K562 (cell line): ENCODE data around the gene SMG7. TPM values are rescaled to one million over a fixed set of nuclear protein-coding genes. Genes with fewer than 3 reads are reported as not detected.
A peak's percentile ranks its signal among the peaks of the same experiment; 100 is the strongest.

Experiments used
- ATAC-seq: fragments of 200-7000 bp; cut with Tn5 transposase; 3 replicates; pipeline ENCODE4 v1.9.1; 2020; ENCODE audit warnings: moderate library complexity
- BruUV-seq: library from RNA; stranded (reverse); fragments of 400-500 nt; replicated peaks from 2 replicates; lab custom pipeline; 2021; lab: Mats Ljungman, UMichigan
- CTCF ChIA-PET: fragments of 300-600 bp; formaldehyde crosslinking; extraction: SDS; loops from one replicate; lab custom pipeline; 2021; ENCODE audit warnings: low intra/inter-chr PET ratio; lab: Yijun Ruan, JAX
- POLR2A ChIA-PET: fragments of 300-600, 350-650 bp; sonication (Branson Sonifier 250); formaldehyde crosslinking; extraction: SDS; loops from one replicate; lab custom pipeline; 2021; ENCODE audit warnings: antibody characterized with exemption, inconsistent platforms; lab: Yijun Ruan, JAX
- DNase-seq, 4 experiments: peaks; one replicate each; pipeline versions ENCODE4 v3.0.0 to v3.0.0-alpha.2; 2011 to 2018; ENCODE audit warnings: low spot score in 3 of 4, mixed read lengths in 3 of 4; ENCODE audit errors: extremely low read depth in 1 of 4
- FAIRE-seq: peaks from 2 replicates; lab custom pipeline; 2011; peaks lifted over from hg19 to GRCh38; lab: Jason Lieb, UNC
- H2AFZ ChIP-seq: 2 replicates; pipeline ENCODE4 v1.6.0; 2011; ENCODE audit warnings: low read depth, low read length, control low read depth, inconsistent platforms
- H3K27ac ChIP-seq: fragments of 200-600 bp; 3 replicates; pipeline ENCODE4 v1.8.0; 2011; ENCODE audit warnings: low read depth, mild to moderate bottlenecking, control low read depth, inconsistent platforms, low read length, moderate library complexity, mixed read lengths; ENCODE audit errors: extremely low read depth
- H3K27me3 ChIP-seq, 2 experiments: fragments of 300-600 bp in 1 of 2; 2 replicates in 1 of 2; 3 replicates in 1 of 2; pipeline versions ENCODE4 v1.6.0 to v1.8.0; 2011; ENCODE audit warnings: inconsistent platforms in 2 of 2, low read length in 2 of 2, mild to moderate bottlenecking in 1 of 2, mixed read lengths in 1 of 2, moderate library complexity in 1 of 2; ENCODE audit not compliant: control insufficient read depth in 2 of 2, insufficient read depth in 2 of 2
- H3K36me3 ChIP-seq: fragments of 300-600 bp; 3 replicates; pipeline ENCODE4 v1.8.0; 2011; ENCODE audit warnings: mild to moderate bottlenecking, low read length, inconsistent platforms; ENCODE audit not compliant: control insufficient read depth, insufficient read depth
- H3K4me1 ChIP-seq, 2 experiments: fragments of 200-600 bp in 1 of 2; replicated peaks in 1 of 2; 2 replicates in 1 of 2; 3 replicates in 1 of 2; pipeline versions ENCODE4 v1.5.1 to v1.8.0; 2011; ENCODE audit warnings: inconsistent platforms in 2 of 2, low read length in 2 of 2, mild to moderate bottlenecking in 1 of 2, mixed read lengths in 1 of 2, moderate library complexity in 1 of 2; ENCODE audit not compliant: control insufficient read depth in 2 of 2, insufficient read depth in 2 of 2
- H3K4me2 ChIP-seq: 2 replicates; pipeline ENCODE4 v1.6.1; 2011; ENCODE audit warnings: low read length, control low read depth, inconsistent platforms, mixed read lengths; ENCODE audit not compliant: insufficient read depth
- H3K4me3 ChIP-seq: fragments of 200-600 bp; sonication (generic), shearing (Covaris generic); 2 replicates; pipeline ENCODE4 v1.5.1; 2016; ENCODE audit warnings: control low read depth, inconsistent platforms
- H3K79me2 ChIP-seq: fragments of 200-600 bp; 3 replicates; pipeline ENCODE4 v1.8.0; 2011; ENCODE audit warnings: low read length, inconsistent platforms; ENCODE audit not compliant: control insufficient read depth, insufficient read depth
- H3K9ac ChIP-seq, 2 experiments: 2 replicates each; pipeline versions ENCODE4 v1.6.0 to v1.6.1; 2011; ENCODE audit warnings: low read depth in 2 of 2, low read length in 2 of 2, control low read depth in 1 of 2, inconsistent platforms in 1 of 2, mild to moderate bottlenecking in 1 of 2, mixed read lengths in 1 of 2; ENCODE audit not compliant: insufficient read depth in 1 of 2
- H3K9me1 ChIP-seq: one replicate; pipeline ENCODE4 v1.6.0; 2011; ENCODE audit warnings: inconsistent platforms, mild to moderate bottlenecking, low read length, moderate library complexity; ENCODE audit not compliant: control insufficient read depth, insufficient read depth
- H3K9me3 ChIP-seq: replicated peaks from 2 replicates; pipeline ENCODE4 v1.5.1; 2011; ENCODE audit warnings: low read depth, low read length, inconsistent platforms; ENCODE audit not compliant: control insufficient read depth, insufficient read depth
- H4K20me1 ChIP-seq: replicated peaks from 2 replicates; pipeline ENCODE4 v1.6.1; 2011; ENCODE audit warnings: low read length, inconsistent platforms, mixed read lengths; ENCODE audit not compliant: control insufficient read depth, insufficient read depth
- CREB1 ChIP-seq, 2 experiments: sonication (generic) in 1 of 2; formaldehyde crosslinking in 1 of 2; IDR thresholded peaks; 2 replicates each; pipeline versions ENCODE4 v1.6.1 to v1.8.0; 2012 to 2022; ENCODE audit warnings: inconsistent platforms in 1 of 2, mild to moderate bottlenecking in 1 of 2, missing genetic modification reagents in 1 of 2, moderate library complexity in 1 of 2
- CSDE1 ChIP-seq, 2 experiments: fragments of 450-650 bp; IDR thresholded peaks; 2 replicates each; pipeline ENCODE4 v1.6.1; 2016; ENCODE audit warnings: mild to moderate bottlenecking in 1 of 2
- ELF2 ChIP-seq: fragments of 250-450 bp; sonication (Bioruptor Pico); IDR thresholded peaks from 2 replicates; pipeline ENCODE4 v1.5.0; 2021; ENCODE audit warnings: mild to moderate bottlenecking
- FOS ChIP-seq: IDR thresholded peaks from 3 replicates; pipeline ENCODE4 v1.6.1; 2011; ENCODE audit not compliant: insufficient read length; ENCODE audit errors: extremely low read depth
- MAFK ChIP-seq: IDR thresholded peaks from 2 replicates; pipeline ENCODE4 v1.6.1; 2011; ENCODE audit warnings: low read length, improper control_type of control experiment
- OTX1 ChIP-seq: fragments of 450-650 bp; formaldehyde crosslinking; IDR thresholded peaks from 2 replicates; pipeline ENCODE4 v1.4.0; 2022; ENCODE audit warnings: mild to moderate bottlenecking
- PHB2 ChIP-seq: fragments of 450-650 bp; IDR thresholded peaks from 2 replicates; pipeline ENCODE4 v1.6.1; 2017; ENCODE audit warnings: low read depth
- RUNX1 ChIP-seq: sonication (generic); IDR thresholded peaks from 2 replicates; pipeline ENCODE4 v1.6.1; 2016; ENCODE audit warnings: antibody characterized with exemption, low read depth
- WHSC1 ChIP-seq: IDR thresholded peaks from one replicate; pipeline ENCODE4 v1.6.1; 2012; ENCODE audit warnings: low read length, control low read depth, inconsistent platforms
- ZEB2 ChIP-seq: fragments of 450-650 bp; IDR thresholded peaks from 2 replicates; pipeline ENCODE4 v1.6.1; 2016
- ZFX ChIP-seq: sonication (generic); formaldehyde crosslinking; IDR thresholded peaks from 2 replicates; pipeline ENCODE4 v1.8.0; 2022; ENCODE audit warnings: mild to moderate bottlenecking, missing genetic modification reagents, moderate library complexity
- ZKSCAN3 ChIP-seq: fragments of 250-450 bp; sonication (Bioruptor Pico); IDR thresholded peaks from 2 replicates; pipeline ENCODE4 v1.4.0; 2020
- WGBS: fragments of 100-300 bp; shearing (Covaris generic); methylation state at CpG from one replicate; pipeline ENCODE4 v1.1.6; 2016; ENCODE audit warnings: low coverage, mixed read lengths; ENCODE audit not compliant: insufficient coverage; ENCODE audit errors: missing lambda C conversion rate; 5-methylcytosine and 5-hydroxymethylcytosine counted together
- in situ Hi-C: fragments of 300-500 bp; cut with MboI; formaldehyde crosslinking; loops from 4 replicates; pipeline ENCODE4 v1.15.0; 2018; ENCODE audit warnings: inconsistent platforms, mixed read lengths
- intact Hi-C: fragments of 100-400 bp; cut with micrococcal nuclease; formaldehyde crosslinking; loops from 2 replicates; pipeline ENCODE4 v1.14.2; 2022
- polyA plus RNA-seq, 8 experiments: library from polyadenylated mRNA; depleted of rRNA in 4 of 8; stranded (reverse) in 5 of 8; unstranded in 3 of 8; fragments of >200 nt; fragmentation: Nextera tagmentation in 2 of 8; fragmentation: Illumina TruSeq in 1 of 8; extraction: Ambion mirVana in 2 of 8; extraction: Trizol in 1 of 8; gene quantifications; 2 replicates each; pipeline versions ENCODE4 v1.2.1 to v1.2.3, GENCODE V29; 2011 to 2014; ENCODE audit warnings: inconsistent platforms in 1 of 8, missing spikeins in 1 of 8
- total RNA-seq, 7 experiments: library from RNA; depleted of rRNA in 6 of 7; stranded (reverse); fragments of >200 nt in 6 of 7; fragmentation: Illumina TruSeq in 2 of 7; extraction: Trizol in 2 of 7; gene quantifications; 2 replicates each; pipeline versions ENCODE4 v1.2.1 to v1.2.3, GENCODE V29; 2011 to 2021; ENCODE audit warnings: low replicate concordance in 1 of 7
- TF ChIP-seq, protein P1 (sequence below): fragments of 200-800 bp; sonication (Bioruptor generic); IDR thresholded peaks from 2 replicates; pipeline ENCODE4 v1.6.1; 2017; ENCODE audit warnings: missing genetic modification characterization, missing compliant biosample characterization
- TF ChIP-seq, protein P2 (sequence below): fragments of 450-650 bp; IDR thresholded peaks from 2 replicates; pipeline ENCODE4 v1.6.1; 2018; ENCODE audit not compliant: partially characterized antibody
- TF ChIP-seq, protein P3 (sequence below): sonication (generic); formaldehyde crosslinking; IDR thresholded peaks from 2 replicates; pipeline ENCODE4 v1.8.1; 2022; ENCODE audit warnings: missing genetic modification reagents

The SMG7 gene
- total and polyA plus RNA-seq, 9 of the 15 experiments (the other 6 are each of a cell fraction or from before 2014, with no cell fraction given), result 12.4 to 74.6 (median 29.0) TPM

GRCh38 chr1:183471743-183472487 lies 384 bp upstream of the SMG7 start (continued):
- TF ChIP-seq MAFK (no peak), ZFX (CRISPR knock-in tag) (no peak; the same call in 1 of the 2 replicates), RUNX1 (no peak), CSDE1 (IDR thresholded peaks at IDR 0.05) (peak in 1 of 2 experiments; percentile 98; a peak in 2 of 4 replicates), ELF2 (CRISPR knock-in tag) (peak; percentile 99), WHSC1 (no peak), CREB1 (IDR thresholded peaks at IDR 0.05) (peak; percentile 66), CREB1 (CRISPR knock-in tag; IDR thresholded peaks at IDR 0.05) (peak; percentile 67)
- TF ChIP-seq, protein P1, sequence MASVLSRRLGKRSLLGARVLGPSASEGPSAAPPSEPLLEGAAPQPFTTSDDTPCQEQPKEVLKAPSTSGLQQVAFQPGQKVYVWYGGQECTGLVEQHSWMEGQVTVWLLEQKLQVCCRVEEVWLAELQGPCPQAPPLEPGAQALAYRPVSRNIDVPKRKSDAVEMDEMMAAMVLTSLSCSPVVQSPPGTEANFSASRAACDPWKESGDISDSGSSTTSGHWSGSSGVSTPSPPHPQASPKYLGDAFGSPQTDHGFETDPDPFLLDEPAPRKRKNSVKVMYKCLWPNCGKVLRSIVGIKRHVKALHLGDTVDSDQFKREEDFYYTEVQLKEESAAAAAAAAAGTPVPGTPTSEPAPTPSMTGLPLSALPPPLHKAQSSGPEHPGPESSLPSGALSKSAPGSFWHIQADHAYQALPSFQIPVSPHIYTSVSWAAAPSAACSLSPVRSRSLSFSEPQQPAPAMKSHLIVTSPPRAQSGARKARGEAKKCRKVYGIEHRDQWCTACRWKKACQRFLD (CRISPR knock-in tag), result no peak

- H3K9ac ChIP-seq, result peak overlapping the region; percentile 81 to 98; a peak in 3 of 4 replicates
- POLR2A ChIA-PET, result interaction anchor here (0.7 to 1.0 kb wide), 3 partner anchors 19 to 634 kb away, joined by 3 to 4 read pairs (median 4); no protein-coding TSS in a partner anchor
- H3K27ac ChIP-seq, result peak overlapping the region; percentile 99
- intact Hi-C loops (loop anchor here (1.0 to 5.0 kb wide), 3 partner anchors 134 to 191 kb away; partner anchors contain the start of gene ARPC5), in situ Hi-C loops (loop anchor here (5.0 kb wide), 1 partner anchor 149 kb away; no protein-coding TSS in a partner anchor)
- CTCF ChIA-PET, result no interaction called here
- 2% methylated on average over 9 of the region's 9 CpGs for WGBS
- peak overlapping the region; percentile 92 for H3K4me2 ChIP-seq
- peak overlapping the region; percentile 87 for H3K4me3 ChIP-seq
- H4K20me1 ChIP-seq, result peaks cover 5% of the 10 kb centered on the region
- FAIRE-seq (no peak), ATAC-seq (no peak), DNase-seq (no peak)
- H3K27me3 ChIP-seq, result no peaks in the 10 kb centered on the region
- H3K9me1 ChIP-seq, result no peaks in the 10 kb centered on the region
- no peaks in the 10 kb centered on the region for H3K9me3 ChIP-seq
- peaks cover 30 to 31% of the 10 kb centered on the region in 2 experiments; a peak in 4 of 5 replicates for H3K4me1 ChIP-seq
- no TSS peak for BruUV-seq
- peaks cover 21% of the 10 kb centered on the region for H3K36me3 ChIP-seq
- peaks cover 58% of the 10 kb centered on the region for H3K79me2 ChIP-seq
- peak overlapping the region; percentile 84 for H2AFZ ChIP-seq
- no peak for TF ChIP-seq ZKSCAN3 (CRISPR knock-in tag)
- no peak for TF ChIP-seq FOS
- TF ChIP-seq ZEB2, result 0 out of 2 replicates have a peak, but pooled peaks have one; percentile 15
- TF ChIP-seq, protein P2, sequence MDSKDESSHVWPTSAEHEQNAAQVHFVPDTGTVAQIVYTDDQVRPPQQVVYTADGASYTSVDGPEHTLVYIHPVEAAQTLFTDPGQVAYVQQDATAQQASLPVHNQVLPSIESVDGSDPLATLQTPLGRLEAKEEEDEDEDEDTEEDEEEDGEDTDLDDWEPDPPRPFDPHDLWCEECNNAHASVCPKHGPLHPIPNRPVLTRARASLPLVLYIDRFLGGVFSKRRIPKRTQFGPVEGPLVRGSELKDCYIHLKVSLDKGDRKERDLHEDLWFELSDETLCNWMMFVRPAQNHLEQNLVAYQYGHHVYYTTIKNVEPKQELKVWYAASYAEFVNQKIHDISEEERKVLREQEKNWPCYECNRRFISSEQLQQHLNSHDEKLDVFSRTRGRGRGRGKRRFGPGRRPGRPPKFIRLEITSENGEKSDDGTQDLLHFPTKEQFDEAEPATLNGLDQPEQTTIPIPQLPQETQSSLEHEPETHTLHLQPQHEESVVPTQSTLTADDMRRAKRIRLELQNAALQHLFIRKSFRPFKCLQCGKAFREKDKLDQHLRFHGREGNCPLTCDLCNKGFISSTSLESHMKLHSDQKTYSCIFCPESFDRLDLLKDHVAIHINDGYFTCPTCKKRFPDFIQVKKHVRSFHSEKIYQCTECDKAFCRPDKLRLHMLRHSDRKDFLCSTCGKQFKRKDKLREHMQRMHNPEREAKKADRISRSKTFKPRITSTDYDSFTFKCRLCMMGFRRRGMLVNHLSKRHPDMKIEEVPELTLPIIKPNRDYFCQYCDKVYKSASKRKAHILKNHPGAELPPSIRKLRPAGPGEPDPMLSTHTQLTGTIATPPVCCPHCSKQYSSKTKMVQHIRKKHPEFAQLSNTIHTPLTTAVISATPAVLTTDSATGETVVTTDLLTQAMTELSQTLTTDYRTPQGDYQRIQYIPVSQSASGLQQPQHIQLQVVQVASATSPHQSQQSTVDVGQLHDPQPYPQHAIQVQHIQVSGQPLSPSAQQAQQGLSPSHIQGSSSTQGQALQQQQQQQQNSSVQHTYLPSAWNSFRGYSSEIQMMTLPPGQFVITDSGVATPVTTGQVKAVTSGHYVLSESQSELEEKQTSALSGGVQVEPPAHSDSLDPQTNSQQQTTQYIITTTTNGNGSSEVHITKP, result peak; percentile 95
- 0 out of 2 replicates have a peak, but pooled peaks have one; percentile 30 for TF ChIP-seq PHB2
- 0 out of 2 replicates have a peak, but pooled peaks have one; percentile 7 for TF ChIP-seq OTX1 (CRISPR knock-in tag)
- TF ChIP-seq, protein P3, sequence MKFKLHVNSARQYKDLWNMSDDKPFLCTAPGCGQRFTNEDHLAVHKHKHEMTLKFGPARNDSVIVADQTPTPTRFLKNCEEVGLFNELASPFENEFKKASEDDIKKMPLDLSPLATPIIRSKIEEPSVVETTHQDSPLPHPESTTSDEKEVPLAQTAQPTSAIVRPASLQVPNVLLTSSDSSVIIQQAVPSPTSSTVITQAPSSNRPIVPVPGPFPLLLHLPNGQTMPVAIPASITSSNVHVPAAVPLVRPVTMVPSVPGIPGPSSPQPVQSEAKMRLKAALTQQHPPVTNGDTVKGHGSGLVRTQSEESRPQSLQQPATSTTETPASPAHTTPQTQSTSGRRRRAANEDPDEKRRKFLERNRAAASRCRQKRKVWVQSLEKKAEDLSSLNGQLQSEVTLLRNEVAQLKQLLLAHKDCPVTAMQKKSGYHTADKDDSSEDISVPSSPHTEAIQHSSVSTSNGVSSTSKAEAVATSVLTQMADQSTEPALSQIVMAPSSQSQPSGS (CRISPR knock-in tag), result no peak
These were observed 878 bp downstream of the SMG7 start for GRCh38 chr1:183473217-183473536.
